Measurements from ENCODE around the gene RBM43.
"Not testable (repeated sequence)": the region's sequence is repeated elsewhere in the genome, so short reads cannot be mapped to it uniquely, and the experiment has no call there.

Gene RBM43

GRCh38 chr2:151261231-151261976 is at the start of gene RBM43:
RBM43 (minus strand) TSS chr2:151261863; CDS start chr2:151261727, 136 bp downstream.
- TF ChIP-seq, protein P1, sequence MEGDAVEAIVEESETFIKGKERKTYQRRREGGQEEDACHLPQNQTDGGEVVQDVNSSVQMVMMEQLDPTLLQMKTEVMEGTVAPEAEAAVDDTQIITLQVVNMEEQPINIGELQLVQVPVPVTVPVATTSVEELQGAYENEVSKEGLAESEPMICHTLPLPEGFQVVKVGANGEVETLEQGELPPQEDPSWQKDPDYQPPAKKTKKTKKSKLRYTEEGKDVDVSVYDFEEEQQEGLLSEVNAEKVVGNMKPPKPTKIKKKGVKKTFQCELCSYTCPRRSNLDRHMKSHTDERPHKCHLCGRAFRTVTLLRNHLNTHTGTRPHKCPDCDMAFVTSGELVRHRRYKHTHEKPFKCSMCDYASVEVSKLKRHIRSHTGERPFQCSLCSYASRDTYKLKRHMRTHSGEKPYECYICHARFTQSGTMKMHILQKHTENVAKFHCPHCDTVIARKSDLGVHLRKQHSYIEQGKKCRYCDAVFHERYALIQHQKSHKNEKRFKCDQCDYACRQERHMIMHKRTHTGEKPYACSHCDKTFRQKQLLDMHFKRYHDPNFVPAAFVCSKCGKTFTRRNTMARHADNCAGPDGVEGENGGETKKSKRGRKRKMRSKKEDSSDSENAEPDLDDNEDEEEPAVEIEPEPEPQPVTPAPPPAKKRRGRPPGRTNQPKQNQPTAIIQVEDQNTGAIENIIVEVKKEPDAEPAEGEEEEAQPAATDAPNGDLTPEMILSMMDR (IDR thresholded peaks at IDR 0.05; ENCODE audit: extremely low read depth, missing control alignments): peak; percentile 10
- DNase-seq (ENCODE audit: low spot score): peak; percentile 91

DNA sequence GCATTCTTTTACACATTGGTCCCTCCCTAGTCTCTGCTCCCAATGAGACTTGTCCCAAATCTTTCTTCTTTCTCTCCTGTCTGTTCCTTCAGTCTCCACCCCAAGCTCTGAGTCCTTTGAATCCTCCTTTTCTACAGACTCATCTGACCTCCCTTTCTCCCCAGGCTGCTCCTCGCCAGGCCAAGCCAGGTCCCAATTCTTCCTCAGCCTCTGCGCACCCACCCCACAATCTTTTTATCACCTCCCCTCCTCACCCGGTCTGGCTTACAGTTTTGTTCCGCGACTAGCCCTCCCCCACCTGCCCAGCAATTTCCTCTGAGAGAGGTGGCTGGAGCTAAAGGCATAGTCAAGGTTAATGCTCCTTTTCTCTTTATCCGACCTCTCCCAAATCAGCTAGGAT is 48.6 kb upstream of the RBM43 start:
- not testable (repeated sequence) for DNase-seq (ENCODE audit: low spot score)

- TF ChIP-seq, protein P1 (IDR thresholded peaks at IDR 0.05; ENCODE audit: extremely low read depth, missing control alignments): no peak
- no peak for DNase-seq (ENCODE audit: low spot score)
Observed at GRCh38 chr2:151306621-151307020, 45.0 kb upstream of the RBM43 start.

- no peak for DNase-seq (ENCODE audit: low spot score)
- TF ChIP-seq, protein P1 (IDR thresholded peaks at IDR 0.05; ENCODE audit: extremely low read depth, missing control alignments): no peak
Observed at GRCh38 chr2:151305129-151305691, 43.5 kb upstream of the RBM43 start.

- TF ChIP-seq, protein P1 (IDR thresholded peaks at IDR 0.05; ENCODE audit: extremely low read depth, missing control alignments): no peak
- DNase-seq (ENCODE audit: low spot score): no peak
Observed at GRCh38 chr2:151302879-151303278, 41.2 kb upstream of the RBM43 start.

GRCh38 chr2:151302404-151302803 is 40.7 kb upstream of the RBM43 start:
- no peak for DNase-seq (ENCODE audit: low spot score)
- TF ChIP-seq, protein P1 (IDR thresholded peaks at IDR 0.05; ENCODE audit: extremely low read depth, missing control alignments): no peak

- DNase-seq (ENCODE audit: low spot score): no peak
- TF ChIP-seq, protein P1 (IDR thresholded peaks at IDR 0.05; ENCODE audit: extremely low read depth, missing control alignments): no peak
Observed at GRCh38 chr2:151299920-151300539, 38.4 kb upstream of the RBM43 start.

Data from GM20000 (cell line).